Pons (tissue), 1 donor: Measurements from ENCODE around the gene GPR35.
A peak's percentile ranks its signal among the peaks of the same experiment; 100 is the strongest.
"Not testable (repeated sequence)": the region's sequence is repeated elsewhere in the genome, so short reads cannot be mapped to it uniquely, and the experiment has no call there.

ENCODE experiments used
- DNase-seq: peaks from one replicate; pipeline ENCODE4 v3.0.0-alpha.2; 2016; ENCODE audit warnings: low spot score

GPR35 gene

DNA sequence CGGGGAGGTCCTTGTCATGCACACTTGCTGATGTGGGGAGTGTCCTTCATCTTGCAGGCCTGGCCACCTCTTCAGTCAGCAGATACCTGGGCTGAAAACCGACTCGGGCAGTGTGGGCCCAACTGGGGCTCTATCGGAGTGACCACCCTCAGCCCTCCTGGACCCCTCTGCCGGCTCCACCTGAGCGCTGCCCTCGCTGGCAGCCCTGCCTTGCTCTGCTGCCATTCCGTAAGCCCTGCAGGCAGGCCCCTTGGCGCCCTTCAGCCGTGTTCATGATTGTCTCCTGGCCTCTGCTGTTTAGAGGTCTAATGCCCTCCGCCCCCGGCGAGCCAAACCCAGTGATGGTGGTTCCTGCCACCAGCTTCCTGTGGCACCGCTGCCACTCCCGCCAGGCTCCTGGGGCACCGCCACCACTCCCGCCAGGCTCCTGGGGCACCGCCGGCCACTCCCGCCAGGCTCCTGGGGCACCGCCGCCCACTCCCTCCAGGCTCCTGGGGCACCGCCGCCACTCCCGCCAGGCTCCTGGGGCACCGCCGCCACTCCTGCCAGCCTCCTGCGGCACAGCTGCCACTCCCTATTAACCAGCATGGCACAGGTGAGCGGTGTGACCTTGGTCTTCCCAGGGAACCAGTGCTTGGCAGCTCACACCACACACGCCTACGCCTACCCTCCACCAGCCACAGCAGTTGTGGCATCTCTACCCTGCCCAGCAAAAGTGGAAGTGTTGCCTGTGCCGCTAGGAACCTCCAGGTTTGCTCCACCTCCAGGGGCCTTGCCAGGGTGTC lies 22.8 kb upstream of the GPR35 start:
- DNase-seq, result no peak

DNA sequence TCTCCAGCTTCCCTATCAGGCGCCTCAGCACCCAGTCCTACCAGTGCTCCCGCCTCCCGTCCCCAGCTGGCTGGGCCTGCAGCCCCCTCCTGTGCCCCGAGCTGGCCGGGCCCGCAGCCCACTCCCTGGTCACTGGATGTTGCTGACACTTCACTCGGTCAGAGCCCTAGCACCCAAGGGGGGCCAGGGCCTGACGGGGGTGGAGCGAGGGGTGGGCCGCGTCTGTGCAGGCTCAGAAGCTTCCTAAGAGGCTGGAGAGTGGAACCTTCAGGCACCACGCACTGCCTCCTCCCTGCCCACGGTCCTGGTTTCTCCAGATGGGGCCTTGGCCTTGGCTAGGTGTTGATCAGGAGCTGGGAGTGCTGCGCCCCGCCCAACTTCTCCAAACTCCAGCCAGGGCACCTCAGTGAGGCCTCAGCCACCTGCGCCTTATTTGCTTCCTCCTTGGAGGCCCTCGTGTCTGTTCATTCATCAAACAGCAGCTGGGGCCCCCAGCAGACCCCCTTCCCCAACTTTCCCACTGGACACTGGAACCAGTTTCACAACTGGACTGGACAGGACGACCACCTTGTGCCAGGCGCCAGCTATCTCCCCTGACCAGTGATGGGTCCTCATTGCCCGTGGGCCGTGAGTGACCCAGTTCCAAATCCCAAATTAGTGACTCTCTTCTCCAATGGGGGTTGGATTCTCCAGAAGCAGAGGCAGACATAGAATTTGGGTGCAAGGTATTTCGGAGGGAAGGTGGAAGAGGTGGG lies 22.0 kb upstream of the GPR35 start:
- DNase-seq, result no peak

DNA sequence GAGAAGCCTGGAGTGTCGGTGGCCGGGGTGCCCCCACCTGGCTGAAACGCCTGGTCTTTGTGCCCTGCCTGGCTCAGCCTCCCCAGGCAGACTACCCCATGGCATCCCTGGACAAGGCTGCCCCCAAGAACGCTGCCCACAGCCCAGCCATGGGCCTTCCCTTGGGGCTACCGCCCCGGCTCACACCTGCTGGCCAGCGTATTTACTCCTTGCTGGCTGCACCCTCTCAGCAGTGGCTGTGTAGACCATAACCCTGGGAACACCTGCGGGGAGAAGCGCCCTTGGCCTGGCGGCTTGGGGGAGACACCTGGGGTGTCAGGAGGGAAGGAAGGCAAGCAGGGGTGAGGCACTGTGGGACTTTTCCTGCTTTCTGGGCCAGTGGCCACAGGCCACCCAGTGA lies 21.4 kb upstream of the GPR35 start:
- DNase-seq, result no peak

DNA sequence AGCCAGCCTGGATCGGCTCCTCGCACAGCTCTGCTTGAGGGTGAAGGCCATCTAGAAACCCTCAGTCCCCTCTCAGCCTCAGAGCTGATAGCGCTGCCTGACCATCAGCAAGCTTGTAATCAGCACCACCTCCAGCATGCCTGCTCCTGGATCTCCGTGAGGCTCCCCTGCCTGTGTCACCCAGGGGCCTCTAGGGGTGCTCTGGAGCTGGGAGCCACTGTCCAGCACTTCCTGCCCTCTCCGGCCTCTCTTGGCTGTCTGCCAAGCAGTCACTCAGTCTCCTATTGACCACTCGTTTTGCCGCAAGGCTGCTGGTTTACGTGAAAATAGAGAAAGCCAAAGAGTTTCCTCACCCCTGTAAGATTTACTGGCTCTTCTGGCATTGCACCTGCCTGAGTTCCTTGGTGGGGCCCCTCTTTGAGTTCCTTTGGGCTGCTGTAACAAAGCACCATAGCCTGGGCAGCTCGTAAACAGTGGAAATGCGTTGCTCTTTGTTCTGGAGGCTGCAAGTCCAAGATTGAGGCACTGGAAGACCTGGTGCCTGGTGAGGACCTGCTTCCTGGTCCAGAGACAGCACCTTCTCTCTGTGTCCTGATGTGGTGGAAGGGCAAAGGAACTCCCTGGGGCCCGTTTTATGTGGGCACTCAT lies 20.9 kb upstream of the GPR35 start:
- peak; percentile 92 for DNase-seq

DNA sequence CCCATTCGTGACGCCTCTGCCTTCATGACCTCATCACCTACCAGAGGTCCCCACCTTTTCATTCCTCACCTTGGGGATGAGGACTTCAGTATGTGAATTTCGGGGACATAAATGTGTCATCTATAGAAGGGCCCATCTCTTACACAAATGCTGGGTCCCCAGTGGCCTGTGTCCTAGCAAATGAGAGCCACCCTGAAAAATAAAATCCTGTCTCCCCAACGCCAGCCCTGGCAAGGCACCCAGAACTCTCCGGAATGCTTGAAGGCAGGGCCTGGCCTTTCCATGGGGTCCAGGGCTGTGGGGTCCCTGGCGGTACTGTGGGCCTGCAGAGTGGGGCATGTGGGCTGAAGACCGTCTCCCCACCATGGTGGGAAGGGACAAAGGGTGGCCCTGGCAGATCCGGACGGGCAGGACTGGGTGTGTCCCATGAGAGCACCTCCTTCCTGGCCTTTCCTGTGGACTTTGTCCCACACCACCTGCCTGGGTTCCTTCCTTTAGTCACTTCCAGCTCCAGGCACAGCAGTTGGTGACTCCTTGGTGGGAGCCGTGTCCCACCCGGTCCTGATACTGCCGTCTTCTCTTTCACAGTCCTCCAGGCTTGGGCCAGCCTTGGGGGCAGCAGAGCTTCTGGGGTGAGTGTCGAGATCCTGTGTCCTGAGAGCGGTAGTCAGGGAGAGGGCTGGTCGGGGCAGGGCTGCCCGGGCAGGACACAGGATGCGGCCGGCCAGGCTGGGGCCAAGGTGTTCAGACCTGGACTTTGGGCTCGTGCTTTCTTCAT lies 20.2 kb upstream of the GPR35 start:
- no peak for DNase-seq

DNA sequence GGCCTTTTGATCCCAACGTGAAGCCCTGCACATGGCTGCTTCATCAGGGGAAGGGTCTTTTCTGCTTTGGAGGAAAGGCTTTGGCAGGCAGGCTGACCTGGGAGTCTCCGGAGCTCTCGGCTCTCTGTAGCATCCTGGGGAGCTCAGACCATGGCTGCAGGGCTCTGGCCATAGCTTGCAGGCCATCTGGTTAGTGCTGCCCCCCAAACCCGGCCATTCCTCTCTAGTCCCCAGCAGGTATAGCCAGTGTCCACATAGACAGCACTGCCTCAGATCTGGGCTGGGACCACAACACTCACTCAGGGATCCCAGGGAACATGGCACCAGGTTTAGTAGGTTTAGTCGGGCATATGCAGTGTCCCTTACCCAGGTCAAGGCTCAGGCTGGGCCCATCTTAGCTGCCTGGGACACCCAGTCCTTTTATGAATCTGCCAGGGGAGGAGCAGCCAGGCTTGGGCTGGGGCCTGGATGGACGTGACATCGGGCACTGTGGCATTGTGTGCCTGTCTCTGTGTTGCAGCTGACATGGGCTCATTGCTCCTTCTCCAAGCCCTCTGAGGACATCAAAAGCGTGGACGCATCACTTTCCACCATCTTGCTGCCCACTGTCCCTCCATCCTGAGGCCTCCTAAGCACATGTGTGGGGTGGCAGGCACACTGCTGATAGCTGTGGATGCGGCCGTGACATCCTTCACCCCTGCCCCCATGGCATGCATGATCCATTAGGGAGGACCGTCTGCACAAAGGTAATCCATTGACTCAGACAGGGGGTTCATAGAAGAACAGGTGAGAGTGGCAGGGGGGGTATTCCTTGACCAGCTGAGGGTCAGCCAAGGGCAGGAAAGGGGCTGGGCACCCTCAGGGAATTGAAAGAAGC lies 19.2 kb upstream of the GPR35 start:
- DNase-seq, result no peak

DNA sequence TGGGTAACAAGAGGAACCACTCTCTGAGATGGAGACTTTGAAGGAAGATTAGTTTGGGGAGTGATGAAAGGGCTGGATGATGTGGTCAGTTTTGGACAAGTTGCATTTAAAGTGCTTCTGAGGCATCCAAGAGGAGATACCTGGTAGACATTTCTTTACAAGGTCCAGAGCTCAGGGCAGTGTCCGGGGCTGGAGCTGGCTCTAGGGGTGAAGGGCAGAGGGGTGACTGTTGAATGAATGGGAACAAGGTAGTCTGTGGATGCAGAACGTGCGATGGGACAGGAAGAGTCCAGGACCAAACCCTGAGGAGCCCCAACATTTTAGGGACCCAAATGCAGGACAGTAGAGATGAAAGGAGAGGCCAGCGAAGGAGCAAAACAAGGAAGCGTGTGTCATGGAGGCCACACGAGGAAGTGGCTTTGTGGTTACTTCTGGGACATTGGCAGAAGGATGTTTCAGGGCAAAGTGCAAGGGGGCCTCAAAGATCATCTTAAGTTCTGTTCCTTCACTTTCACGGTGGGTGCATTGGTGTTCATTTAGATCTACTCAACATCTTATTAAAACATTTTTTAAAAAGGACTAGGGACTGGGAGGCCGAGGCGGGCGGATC lies 13.6 kb upstream of the GPR35 start:
- DNase-seq, result peak; percentile 42

DNA sequence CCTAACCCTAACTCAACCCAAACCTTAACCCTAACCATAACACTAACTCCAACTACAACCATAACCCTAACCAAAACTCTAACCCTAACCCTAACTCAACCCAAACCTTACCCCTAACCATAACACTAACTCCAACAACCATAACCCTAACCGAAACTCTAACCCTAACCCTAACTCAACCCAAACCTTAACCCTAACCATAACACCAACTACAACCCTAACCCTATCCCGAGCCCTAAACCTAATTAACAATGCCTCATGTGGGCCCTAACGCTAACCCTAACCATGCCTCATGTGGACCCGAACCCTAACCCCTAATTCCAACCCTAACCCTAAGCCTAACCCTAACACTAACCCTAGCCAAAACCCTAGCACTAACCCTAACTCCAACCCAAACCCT lies 11.5 kb upstream of the GPR35 start:
- DNase-seq, result no peak

DNA sequence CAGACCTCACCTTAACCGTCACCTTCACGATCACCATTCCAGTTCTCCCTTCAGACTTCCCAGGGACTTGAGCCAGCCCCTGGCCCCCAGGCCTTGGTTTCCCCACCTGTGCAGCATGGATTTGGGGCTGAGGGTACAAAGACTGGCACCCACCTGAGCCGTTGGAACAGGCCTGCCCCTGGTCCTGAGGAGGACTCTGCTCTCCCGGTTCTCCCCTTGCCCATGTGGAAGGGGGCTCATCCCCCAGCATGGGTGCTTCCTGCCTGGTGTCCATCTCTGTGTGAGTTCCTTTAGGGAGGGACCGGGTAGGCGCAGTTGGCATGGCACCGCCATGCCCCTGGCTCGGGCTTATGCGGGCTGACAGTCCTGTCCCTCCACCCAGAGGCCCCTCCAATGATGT lies 10.9 kb upstream of the GPR35 start:
- DNase-seq, result no peak

DNA sequence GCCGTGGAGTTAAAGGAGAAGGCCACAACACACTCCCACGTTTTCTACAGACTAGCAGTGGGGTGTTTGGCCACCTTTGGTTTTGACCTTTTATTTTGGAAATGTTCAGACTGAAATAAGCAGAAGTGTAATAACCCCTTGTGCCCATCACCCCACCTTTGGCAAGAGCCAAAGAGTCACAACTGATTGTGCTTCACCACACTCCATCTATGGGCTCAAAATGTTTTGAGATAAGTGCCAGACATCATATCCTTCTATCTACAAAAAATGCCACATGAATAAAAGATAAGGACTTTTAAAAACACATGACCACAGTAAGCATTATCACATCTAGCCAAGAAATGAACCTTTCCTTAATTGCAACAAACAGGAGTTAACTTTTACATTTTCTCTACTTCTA lies 9.9 kb upstream of the GPR35 start:
- DNase-seq, result no peak

DNA sequence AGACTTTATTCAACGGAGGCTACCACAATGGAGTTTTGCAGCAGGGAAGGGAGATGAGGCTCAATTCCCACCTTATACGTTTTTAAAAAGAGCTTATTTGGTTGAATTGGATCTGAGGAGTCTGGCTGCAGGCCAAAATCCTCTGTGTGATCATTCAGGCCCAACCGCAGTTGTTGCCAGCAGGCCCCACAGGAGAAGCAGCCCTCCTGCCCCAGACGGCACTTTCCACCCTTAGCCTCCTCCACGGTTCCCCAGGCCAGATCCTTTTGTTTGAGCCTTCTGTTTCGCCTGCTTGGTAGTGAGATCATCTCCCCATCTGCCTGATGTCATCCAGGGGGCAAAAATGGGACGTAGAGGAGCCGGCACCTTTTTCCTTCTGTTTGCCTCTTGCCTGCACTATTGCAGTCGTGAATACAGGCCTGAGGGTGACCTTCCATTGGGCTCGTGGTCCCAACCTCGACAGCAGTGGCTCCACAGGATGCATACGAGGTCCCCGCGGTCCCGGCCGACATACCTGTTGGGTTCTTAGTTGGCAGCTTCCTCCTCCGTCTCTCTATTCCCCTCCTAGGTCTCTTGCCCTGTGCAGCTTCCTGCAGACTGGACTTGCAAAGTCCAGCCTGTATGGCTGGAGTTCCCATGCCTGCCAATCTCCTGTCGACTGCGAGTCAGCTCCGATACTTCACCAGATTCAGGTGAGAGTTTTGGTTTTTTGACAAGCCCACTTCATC lies 9.3 kb upstream of the GPR35 start:
- no peak for DNase-seq

DNA sequence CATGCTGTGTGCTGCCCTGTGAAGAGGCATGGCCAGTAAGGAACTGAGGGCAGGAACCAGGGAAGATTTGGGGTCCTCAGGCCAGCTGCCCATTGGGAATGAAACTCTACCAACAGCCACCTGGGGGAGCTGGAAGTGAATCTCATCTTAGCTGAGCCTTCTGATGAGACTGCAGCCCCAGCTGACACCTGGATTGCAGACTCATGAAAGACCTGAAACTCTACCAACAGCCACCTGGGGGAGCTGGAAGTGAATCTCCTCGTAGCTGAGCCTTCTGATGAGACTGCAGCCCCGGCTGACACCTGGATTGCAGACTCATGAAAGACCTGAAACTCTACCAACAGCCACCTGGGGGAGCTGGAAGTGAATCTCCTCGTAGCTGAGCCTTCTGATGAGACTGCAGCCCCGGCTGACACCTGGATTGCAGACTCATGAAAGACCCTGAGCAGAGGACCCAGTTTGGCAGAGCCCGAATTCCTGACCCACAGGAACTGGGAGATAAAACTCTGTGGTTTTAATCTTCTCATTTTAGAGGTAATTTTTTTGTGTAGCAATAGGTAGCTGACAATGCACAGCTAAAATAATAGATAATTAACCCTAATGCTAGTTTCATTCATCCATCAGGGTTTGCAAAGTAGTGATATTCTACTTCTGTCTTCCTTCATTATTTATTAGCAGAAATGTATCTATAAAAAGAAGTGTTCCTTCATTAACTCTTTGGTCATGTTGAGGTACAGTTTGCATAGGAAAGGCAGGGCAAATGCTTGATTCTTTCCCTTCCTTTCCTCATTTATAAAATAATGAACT lies 8.2 kb upstream of the GPR35 start:
- DNase-seq, result not testable (repeated sequence)

DNA sequence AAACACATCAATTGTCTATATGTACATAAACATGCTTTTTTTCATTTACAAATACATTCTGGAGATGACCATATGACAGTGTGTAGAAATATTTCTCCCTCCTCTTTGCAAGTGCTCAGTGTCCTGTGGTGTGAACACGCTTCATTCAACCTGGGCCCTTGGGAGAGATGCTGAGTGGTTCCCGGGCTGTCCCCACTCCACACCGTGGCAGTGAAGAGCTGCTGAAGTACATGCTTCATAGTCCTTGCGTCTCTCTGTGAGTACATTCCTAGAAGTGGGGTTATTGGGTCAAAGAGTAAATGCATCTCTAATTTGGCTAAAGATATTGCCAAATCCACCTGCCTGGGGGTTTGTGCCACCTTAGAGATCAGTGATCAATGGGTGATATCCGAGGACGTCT lies 6.5 kb upstream of the GPR35 start:
- no peak for DNase-seq

DNA sequence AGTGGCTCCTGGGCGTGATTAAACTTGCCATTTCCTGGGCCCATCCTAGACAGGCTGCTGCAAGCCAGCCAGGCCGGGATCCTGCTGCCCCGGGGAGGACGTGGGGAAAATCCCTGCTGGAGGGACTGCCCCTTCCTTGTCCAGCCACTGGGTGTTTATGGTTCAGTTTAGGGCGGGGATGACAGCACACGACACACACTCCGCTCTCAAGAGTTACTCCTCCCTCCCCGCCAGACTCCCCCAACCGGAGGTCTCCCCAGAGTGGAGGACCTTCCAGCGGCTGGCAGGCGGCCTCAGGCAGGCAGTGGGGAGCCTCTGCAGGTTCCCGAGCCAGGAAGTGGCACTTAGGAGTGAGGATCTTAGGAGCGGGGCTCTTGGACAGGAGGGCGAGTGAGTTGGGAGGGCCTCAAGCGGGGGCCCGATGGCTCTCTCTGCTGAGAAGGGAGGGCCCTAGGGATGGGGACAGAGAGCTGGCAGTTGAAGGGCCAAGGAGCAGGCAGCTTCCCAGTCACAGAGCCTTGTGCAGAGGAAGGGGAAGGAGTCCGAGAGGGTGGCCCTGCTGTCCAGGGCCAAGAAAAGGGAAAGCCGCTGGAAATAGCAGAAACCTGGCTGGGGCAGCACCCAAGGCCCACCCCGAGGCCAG lies 5.7 kb upstream of the GPR35 start:
- no peak for DNase-seq

DNA sequence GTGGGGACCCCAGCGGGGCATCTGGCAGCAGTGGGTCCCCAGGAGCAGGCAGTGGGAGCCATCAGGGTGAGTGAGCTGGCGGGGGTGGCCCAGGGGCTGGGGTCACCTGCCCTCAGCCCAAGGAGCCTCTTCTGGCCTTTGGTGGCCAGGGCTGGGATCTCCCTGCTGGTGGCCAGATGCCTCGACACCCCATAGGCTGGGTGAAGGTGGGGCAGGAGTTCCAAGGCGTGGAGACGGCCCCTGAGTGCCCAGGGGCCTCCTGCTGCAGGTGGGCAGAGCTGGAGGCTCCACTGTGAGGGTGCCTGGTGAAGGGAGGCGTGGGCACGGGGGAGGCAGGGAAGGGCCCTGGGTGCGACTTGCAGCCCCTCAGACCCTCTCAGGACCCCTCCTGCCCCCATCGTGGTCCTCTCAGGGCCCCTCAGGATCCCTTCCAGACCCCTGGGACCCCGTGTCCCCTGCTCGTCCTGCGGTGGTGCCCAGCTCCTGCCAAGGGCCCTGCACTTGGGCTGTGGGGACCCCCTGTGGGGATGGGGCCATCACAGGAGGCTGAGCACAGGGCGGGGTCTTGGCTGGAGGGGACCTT lies 5.0 kb upstream of the GPR35 start:
- no peak for DNase-seq

DNA sequence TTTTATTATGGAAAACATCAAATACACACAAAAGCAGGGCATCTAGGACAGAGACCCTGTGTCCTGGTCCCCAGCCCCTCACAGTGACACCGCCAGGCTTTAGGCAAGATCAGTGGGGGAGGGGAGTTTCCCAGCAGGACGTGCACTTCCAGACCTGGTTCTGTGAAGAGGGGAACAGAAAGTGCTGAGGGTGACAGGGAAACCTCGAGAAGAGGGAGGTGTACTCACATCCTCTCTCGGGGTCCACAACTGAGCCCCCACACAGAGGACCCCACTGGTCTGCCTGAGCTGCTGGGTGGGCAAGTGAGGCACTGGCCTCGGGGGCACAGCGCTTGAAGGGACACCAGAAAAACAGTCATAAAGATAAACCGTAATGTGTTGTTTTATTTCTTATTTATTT lies 4.4 kb upstream of the GPR35 start:
- DNase-seq, result no peak

DNA sequence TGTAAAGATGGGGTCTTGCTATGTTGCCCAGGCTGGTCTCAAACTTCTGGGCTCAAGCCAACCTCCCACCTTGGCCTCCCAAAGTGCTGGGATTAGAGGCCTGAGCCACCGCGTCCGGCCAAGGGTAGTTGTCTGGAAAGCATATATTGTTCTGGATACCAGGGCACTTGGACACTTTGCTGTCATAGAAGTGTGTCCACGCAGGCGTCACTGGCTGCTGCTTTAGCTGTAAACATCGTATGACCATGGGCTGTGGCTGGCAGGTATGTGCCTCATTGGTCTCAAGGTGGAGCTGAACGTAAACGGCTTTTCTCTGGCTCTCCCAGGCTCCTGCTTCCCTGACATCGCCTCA lies 3.2 kb upstream of the GPR35 start:
- DNase-seq, result no peak

DNA sequence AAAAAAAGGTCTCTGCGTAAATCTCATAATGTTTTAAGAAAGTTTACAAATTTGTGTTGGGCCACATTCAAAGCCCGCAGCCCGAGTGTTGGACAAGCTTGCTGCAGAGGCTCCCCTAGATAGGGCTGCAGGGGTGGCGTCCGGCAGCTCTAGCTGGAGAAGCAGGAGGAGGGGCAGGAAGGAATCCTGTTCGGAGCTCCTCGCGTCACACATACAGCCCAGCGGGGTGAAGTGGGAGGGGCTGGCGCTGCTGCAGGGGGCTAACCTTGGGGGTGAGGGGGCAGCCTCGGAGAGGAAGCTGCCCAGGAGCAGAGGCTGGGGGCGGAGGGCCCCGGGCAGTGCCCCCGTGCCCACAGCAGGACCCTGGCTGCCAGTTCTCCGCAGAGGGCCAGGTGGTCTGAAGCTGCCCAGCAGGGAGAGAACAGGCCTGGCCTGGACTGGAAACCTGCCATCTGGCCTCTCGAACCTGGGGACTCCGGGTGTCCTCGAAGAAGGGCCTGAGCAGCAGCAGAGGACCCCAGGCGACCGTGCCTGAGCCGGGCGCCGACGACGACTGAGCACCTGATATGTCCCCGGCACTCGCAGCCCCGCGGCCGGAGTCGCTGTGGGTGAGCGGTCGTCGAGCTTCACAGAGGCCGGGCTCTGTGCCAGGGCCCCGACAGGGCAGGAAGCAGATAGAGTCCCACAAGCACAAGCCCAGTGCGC lies 2.6 kb upstream of the GPR35 start:
- DNase-seq, result no peak
